Left kidney (tissue), 2 donors: ENCODE measurements around the gene CCND1. TPM values are rescaled to one million over a fixed set of nuclear protein-coding genes. Genes with fewer than 3 reads are reported as not detected.
A peak's percentile ranks its signal among the peaks of the same experiment; 100 is the strongest.
"Not testable (repeated sequence)": the region's sequence is repeated elsewhere in the genome, so short reads cannot be mapped to it uniquely, and the experiment has no call there.

Experiments used
- DNase-seq: peaks from one replicate; pipeline ENCODE4 v3.0.0-alpha.2; 2013
- polyA plus RNA-seq: library from polyadenylated mRNA; unstranded; fragments of 120-200 nt; gene quantifications from one replicate; pipeline ENCODE4 v1.2.1, GENCODE V29; 2013; ENCODE audit not compliant: insufficient read length

Gene CCND1
- polyA plus RNA-seq, 1 donor = 132 TPM

GRCh38 chr11:69615545-69616278 lies 25.2 kb upstream of the CCND1 start:
- no peak for DNase-seq

GRCh38 chr11:69617220-69617619 lies 23.7 kb upstream of the CCND1 start:
- DNase-seq = no peak

GRCh38 chr11:69617682-69618081 lies 23.3 kb upstream of the CCND1 start:
- no peak for DNase-seq

GRCh38 chr11:69618237-69618636 lies 22.7 kb upstream of the CCND1 start:
- no peak for DNase-seq

GRCh38 chr11:69620683-69621290 lies 20.2 kb upstream of the CCND1 start:
- DNase-seq = no peak

- not testable (repeated sequence) for DNase-seq
Observed at GRCh38 chr11:69622097-69622681, 18.8 kb upstream of the CCND1 start.

GRCh38 chr11:69624293-69624692 lies 16.7 kb upstream of the CCND1 start:
- no peak for DNase-seq

GRCh38 chr11:69625476-69625875 lies 15.5 kb upstream of the CCND1 start:
- DNase-seq = no peak

- DNase-seq = no peak
Observed at GRCh38 chr11:69627551-69627950, 13.4 kb upstream of the CCND1 start.

GRCh38 chr11:69630017-69630416 lies 10.9 kb upstream of the CCND1 start:
- no peak for DNase-seq

- no peak for DNase-seq
Observed at GRCh38 chr11:69630424-69630823, 10.5 kb upstream of the CCND1 start.

- no peak for DNase-seq
Observed at GRCh38 chr11:69632900-69633299, 8.1 kb upstream of the CCND1 start.

GRCh38 chr11:69634069-69634468 lies 6.9 kb upstream of the CCND1 start:
- no peak for DNase-seq

- DNase-seq = no peak
Observed at GRCh38 chr11:69634590-69634989, 6.4 kb upstream of the CCND1 start.

GRCh38 chr11:69635195-69635594 lies 5.8 kb upstream of the CCND1 start:
- no peak for DNase-seq

GRCh38 chr11:69635804-69636511 lies 5.0 kb upstream of the CCND1 start:
- no peak for DNase-seq

- DNase-seq = peak; percentile 87
Observed at GRCh38 chr11:69636512-69637197, 4.3 kb upstream of the CCND1 start.

- no peak for DNase-seq
Observed at GRCh38 chr11:69637198-69637940, 3.6 kb upstream of the CCND1 start.

- DNase-seq = peak; percentile 77
Observed at GRCh38 chr11:69637941-69638871, 2.8 kb upstream of the CCND1 start.

- peak; percentile 95 for DNase-seq
Observed at GRCh38 chr11:69638941-69639681, 1.8 kb upstream of the CCND1 start.
